Kidney epithelial cell (primary cell): ENCODE results near the gene CYBA. TPM values are rescaled to one million over a fixed set of nuclear protein-coding genes. Genes with fewer than 3 reads are reported as not detected.
A peak's percentile ranks its signal among the peaks of the same experiment; 100 is the strongest.

Experiments
- DNase-seq: peaks from one replicate; pipeline ENCODE4 v3.0.0-alpha.2; 2010; ENCODE audit warnings: low read depth
- H3K27me3 ChIP-seq: 2 replicates; pipeline ENCODE4 v1.6.0; 2011; ENCODE audit warnings: low read length; ENCODE audit not compliant: control insufficient read depth, insufficient read depth
- H3K36me3 ChIP-seq: 2 replicates; pipeline ENCODE4 v1.5.1; 2011; ENCODE audit warnings: low read length; ENCODE audit not compliant: control insufficient read depth, insufficient read depth
- H3K4me3 ChIP-seq: 2 replicates; pipeline ENCODE4 v1.5.1; 2011; ENCODE audit warnings: low read depth, mild to moderate bottlenecking, control low read depth, low read length
- CTCF ChIP-seq: IDR thresholded peaks from 2 replicates; pipeline ENCODE4 v1.5.1; 2011; ENCODE audit warnings: mild to moderate bottlenecking, moderate library complexity, low read length, control low read depth, inconsistent platforms; ENCODE audit not compliant: insufficient read depth, poor library complexity, severe bottlenecking
- total RNA-seq: library from RNA; depleted of rRNA; stranded (reverse); fragments of >200 nt; gene quantifications from 2 replicates; pipeline ENCODE4 v1.2.3, GENCODE V29; 2015

The CYBA gene
- total RNA-seq, 1 donor from 2014 or later, result 734 TPM

- Histone ChIP-seq H3K27me3 (peaks cover 34% of the 10 kb centered on the region), H3K36me3 (no peaks in the 10 kb centered on the region), H3K4me3 (no peak overlapping the region)
- TF ChIP-seq CTCF, result no peak
- no peak for DNase-seq
Measured at GRCh38 chr16:88639231-88640038, 11.4 kb downstream of the CYBA start.

GRCh38 chr16:88638323-88639230, 12.3 kb downstream of the CYBA start, which contains the start of gene IL17C:
IL17C (plus strand) TSS chr16:88638572; CDS start chr16:88638642, 70 bp downstream.
- no peak within 1 kb of the TSS for H3K4me3 ChIP-seq
- TF ChIP-seq CTCF, result no peak
- H3K27me3 ChIP-seq, result peaks cover 34% of the 10 kb centered on the region
- no peak for DNase-seq
- no peaks in the 10 kb centered on the region for H3K36me3 ChIP-seq

DNA sequence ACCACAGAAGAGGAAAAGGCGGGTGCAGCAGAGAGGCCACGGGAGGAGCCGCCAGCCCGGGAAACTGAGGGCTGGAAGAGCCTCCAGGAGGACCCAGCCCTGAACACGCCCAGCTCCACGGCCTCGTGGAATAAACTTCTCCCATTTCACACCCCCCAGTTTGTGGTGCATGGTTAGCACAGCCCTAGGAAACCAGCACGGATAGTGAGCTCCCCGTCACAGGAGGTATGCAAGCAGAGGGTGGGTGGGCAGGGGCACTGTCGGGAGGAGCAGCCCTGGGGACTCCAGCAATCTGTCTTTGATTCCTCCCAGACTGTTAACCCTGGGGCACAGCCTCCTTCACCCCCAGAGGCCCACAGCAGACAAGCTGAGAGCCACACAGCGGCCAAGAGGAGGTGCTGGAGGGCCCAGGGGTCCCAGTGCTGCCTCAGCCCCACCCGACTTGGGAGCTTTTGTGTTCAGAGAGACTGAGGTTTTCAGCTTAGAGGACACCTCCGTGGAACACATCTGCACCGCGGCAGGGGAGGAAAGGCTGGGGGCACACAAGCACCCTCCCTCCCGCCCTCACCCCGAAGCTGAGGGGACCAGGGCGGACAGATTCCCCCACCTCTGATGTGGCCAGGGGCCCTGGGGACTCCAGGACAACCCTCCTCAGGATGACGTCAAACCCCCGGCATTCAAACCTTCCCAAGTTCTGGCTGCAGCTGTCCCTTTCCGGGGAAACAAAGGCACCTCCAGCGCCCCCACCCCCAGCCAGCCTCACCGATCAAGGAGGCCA, 14.2 kb downstream of the CYBA start:
- Histone ChIP-seq H3K4me3 (no peak overlapping the region), H3K36me3 (peaks cover 1% of the 10 kb centered on the region), H3K27me3 (peaks cover 34% of the 10 kb centered on the region)
- no peak for DNase-seq
- no peak for TF ChIP-seq CTCF

- Histone ChIP-seq H3K4me3 (no peak overlapping the region), H3K36me3 (peaks cover 1% of the 10 kb centered on the region), H3K27me3 (peaks cover 30% of the 10 kb centered on the region)
- no peak for DNase-seq
- no peak for TF ChIP-seq CTCF
Measured at GRCh38 chr16:88635671-88636319, 15.1 kb downstream of the CYBA start.

- Histone ChIP-seq H3K36me3 (peaks cover 1% of the 10 kb centered on the region), H3K27me3 (peaks cover 24% of the 10 kb centered on the region), H3K4me3 (peak overlapping the region; percentile 38)
- no peak for DNase-seq
- no peak for TF ChIP-seq CTCF
Measured at GRCh38 chr16:88634994-88635670, 15.7 kb downstream of the CYBA start.
